ENCODE measurements around the gene FOXO6. TPM values are rescaled to one million over a fixed set of nuclear protein-coding genes. Genes with fewer than 3 reads are reported as not detected.

Gene FOXO6
- total and polyA plus RNA-seq, 9 of the 15 experiments (the other 6 are each of a cell fraction or from before 2014, with no cell fraction given) = 0.04 to 0.31 (median 0.12) TPM; not detected in 5

GRCh38 chr1:41372600-41372993, 11.4 kb downstream of the FOXO6 start:
- peaks cover 10 to 16% of the 10 kb centered on the region in 2 experiments; a peak in 4 of 5 replicates for H3K4me1 ChIP-seq (replicated peaks in 1 of 2; ENCODE audit: control insufficient read depth in 2 of 2, insufficient read depth in 2 of 2, low read length in 2 of 2)
- WGBS (ENCODE audit: insufficient coverage, low coverage, missing lambda C conversion rate) = 12% methylated on average over 4 of the region's 4 CpGs
- H3K27ac ChIP-seq (ENCODE audit: extremely low read depth, low read depth, low read length) = no peak overlapping the region
- H3K9me3 ChIP-seq (replicated peaks; ENCODE audit: control insufficient read depth, insufficient read depth, low read depth, low read length) = no peaks in the 10 kb centered on the region
- ChIA-PET POLR2A (interaction anchor here (0.6 to 1.2 kb wide), 3 partner anchors 13 to 469 kb away, joined by 3 to 4 read pairs (median 3); no protein-coding TSS in a partner anchor), CTCF (ENCODE audit: low intra/inter-chr PET ratio) (no interaction called here)
- no TSS peak for BruUV-seq (replicated peaks)
- in situ Hi-C loops (cut with MboI) = no loop called here
- no peaks in the 10 kb centered on the region for H3K79me2 ChIP-seq (ENCODE audit: control insufficient read depth, insufficient read depth, low read length)
- no peak overlapping the region for H3K9ac ChIP-seq (ENCODE audit: insufficient read depth in 1 of 2, low read depth in 2 of 2, low read length in 2 of 2)
- H3K27me3 ChIP-seq (ENCODE audit: control insufficient read depth in 2 of 2, insufficient read depth in 2 of 2, low read length in 2 of 2) = peaks cover 7 to 45% of the 10 kb centered on the region in 2 experiments
- peaks cover 14% of the 10 kb centered on the region; the same call in 1 of the 2 replicates for H4K20me1 ChIP-seq (replicated peaks; ENCODE audit: control insufficient read depth, insufficient read depth, low read length)
- intact Hi-C loops (cut with micrococcal nuclease) = no loop called here
- no peak for TF ChIP-seq PHB (CRISPR knock-in tag; IDR thresholded peaks at IDR 0.05)
- peak; percentile 79 for TF ChIP-seq BCOR (IDR thresholded peaks at IDR 0.05)
- TF ChIP-seq KDM1A (IDR thresholded peaks at IDR 0.05) = peak in 1 of 2 experiments; percentile 20; a peak in 1 of 4 replicates
- TF ChIP-seq RBM25 (IDR thresholded peaks at IDR 0.05; ENCODE audit: low read depth, low read length, severe bottlenecking) = peak; percentile 52
- TF ChIP-seq ADNP (tag; IDR thresholded peaks at IDR 0.05) = peak; percentile 74
- FAIRE-seq (no peak), ATAC-seq (no peak), DNase-seq (ENCODE audit: extremely low read depth in 1 of 4, low spot score in 3 of 4) (no peak)
- H3K9me1 ChIP-seq (ENCODE audit: control insufficient read depth, insufficient read depth, low read length) = no peaks in the 10 kb centered on the region
- H3K4me2 ChIP-seq (ENCODE audit: insufficient read depth, low read length) = no peak overlapping the region
- H2AFZ ChIP-seq (ENCODE audit: low read depth, low read length) = no peak overlapping the region
- H3K36me3 ChIP-seq (ENCODE audit: control insufficient read depth, insufficient read depth, low read length) = no peaks in the 10 kb centered on the region
- no peak overlapping the region for H3K4me3 ChIP-seq

- ATAC-seq (no peak), DNase-seq (ENCODE audit: extremely low read depth in 1 of 4, low spot score in 3 of 4) (no peak), FAIRE-seq (no peak)
- peaks cover 10 to 16% of the 10 kb centered on the region in 2 experiments; a peak in 4 of 5 replicates for H3K4me1 ChIP-seq (replicated peaks in 1 of 2; ENCODE audit: control insufficient read depth in 2 of 2, insufficient read depth in 2 of 2, low read length in 2 of 2)
- 1% methylated on average over 6 of the region's 6 CpGs for WGBS (ENCODE audit: insufficient coverage, low coverage, missing lambda C conversion rate)
- H3K79me2 ChIP-seq (ENCODE audit: control insufficient read depth, insufficient read depth, low read length) = no peaks in the 10 kb centered on the region
- ChIA-PET POLR2A (interaction anchor here (0.9 kb wide), 1 partner anchor 17 kb away, joined by 3 read pairs; no protein-coding TSS in a partner anchor), CTCF (ENCODE audit: low intra/inter-chr PET ratio) (no interaction called here)
- H2AFZ ChIP-seq (ENCODE audit: low read depth, low read length) = no peak overlapping the region
- TF ChIP-seq ZKSCAN1 (IDR thresholded peaks at IDR 0.05; ENCODE audit: low read depth, low read length) (no peak), HIVEP1 (CRISPR knock-in tag; IDR thresholded peaks at IDR 0.05) (no peak), ZNF134 (CRISPR knock-in tag; conservative IDR thresholded peaks at IDR 0.05) (no peak)
- no peak overlapping the region for H3K4me2 ChIP-seq (ENCODE audit: insufficient read depth, low read length)
- no peak overlapping the region for H3K4me3 ChIP-seq
- no peaks in the 10 kb centered on the region for H3K9me3 ChIP-seq (replicated peaks; ENCODE audit: control insufficient read depth, insufficient read depth, low read depth, low read length)
- no peaks in the 10 kb centered on the region for H3K36me3 ChIP-seq (ENCODE audit: control insufficient read depth, insufficient read depth, low read length)
- peaks cover 17% of the 10 kb centered on the region; the same call in 1 of the 2 replicates for H4K20me1 ChIP-seq (replicated peaks; ENCODE audit: control insufficient read depth, insufficient read depth, low read length)
- no peak overlapping the region for H3K27ac ChIP-seq (ENCODE audit: extremely low read depth, low read depth, low read length)
- in situ Hi-C loops (cut with MboI) (no loop called here), intact Hi-C loops (cut with micrococcal nuclease) (no loop called here)
- H3K9me1 ChIP-seq (ENCODE audit: control insufficient read depth, insufficient read depth, low read length) = no peaks in the 10 kb centered on the region
- H3K9ac ChIP-seq (ENCODE audit: insufficient read depth in 1 of 2, low read depth in 2 of 2, low read length in 2 of 2) = no peak overlapping the region
- H3K27me3 ChIP-seq (ENCODE audit: control insufficient read depth in 2 of 2, insufficient read depth in 2 of 2, low read length in 2 of 2) = peaks cover 7 to 45% of the 10 kb centered on the region in 2 experiments
- BruUV-seq (replicated peaks) = no TSS peak
Observed at GRCh38 chr1:41373373-41373772, 12.1 kb downstream of the FOXO6 start.

Measured in K562 (cell line).